ENCODE measurements around the gene VSIR.
A peak's percentile ranks its signal among the peaks of the same experiment; 100 is the strongest.

Gene VSIR

DNA sequence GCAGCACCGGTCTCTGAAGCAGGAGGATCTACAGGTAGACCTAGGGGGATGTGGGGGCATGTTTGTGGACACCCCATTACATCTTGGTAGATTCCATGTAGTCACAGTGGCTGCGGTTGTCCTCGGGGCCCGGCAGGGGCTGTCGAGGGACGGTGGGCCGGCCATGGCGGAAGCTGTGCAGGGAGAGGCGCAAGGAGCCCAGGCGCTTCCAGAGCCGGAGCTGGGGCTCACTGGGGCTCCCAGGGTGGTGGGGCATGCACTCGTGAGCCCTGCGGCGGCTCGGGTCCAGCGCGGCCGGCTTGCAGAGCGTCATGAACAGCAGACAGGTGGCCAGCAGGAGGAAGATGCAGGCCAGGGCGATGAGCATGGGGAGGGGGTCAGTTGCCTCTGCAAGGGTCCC lies 57.5 kb downstream of the VSIR start:
- Mint-ChIP-seq H3K36me3 (no peaks in the 10 kb centered on the region), H3K4me1 (peaks cover 46% of the 10 kb centered on the region), H3K4me3 (no peak overlapping the region), H3K9me3 (no peaks in the 10 kb centered on the region), H3K27ac (peak overlapping the region; percentile 62), H3K27me3 (no peaks in the 10 kb centered on the region)
- ATAC-seq = no peak

DNA sequence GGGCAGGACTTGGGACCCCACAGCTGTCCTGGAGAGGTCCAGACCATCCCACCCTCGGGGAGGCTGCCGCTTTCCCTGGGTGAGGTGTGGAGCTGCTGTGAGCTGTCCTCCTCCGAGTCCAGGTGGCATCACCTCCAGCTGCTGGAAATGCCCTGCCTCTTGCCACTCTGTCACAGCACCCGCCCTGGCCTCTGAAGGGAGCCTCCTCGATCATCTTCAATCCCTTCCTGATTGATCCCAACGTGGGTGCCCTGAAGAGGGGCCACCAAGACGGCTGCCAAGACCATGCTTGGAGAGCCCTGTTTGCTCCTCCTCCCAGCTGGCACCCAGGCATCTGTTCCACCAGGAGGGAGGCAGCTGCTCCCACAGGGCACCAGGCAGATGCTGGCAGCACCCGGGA lies 58.3 kb downstream of the VSIR start:
- no peaks in the 10 kb centered on the region for H3K27me3 Mint-ChIP-seq
- no peak for ATAC-seq
- no peaks in the 10 kb centered on the region for H3K9me3 Mint-ChIP-seq
- H3K4me3 Mint-ChIP-seq = no peak overlapping the region
- peak overlapping the region; percentile 62 for H3K27ac Mint-ChIP-seq
- no peaks in the 10 kb centered on the region for H3K36me3 Mint-ChIP-seq
- peaks cover 43% of the 10 kb centered on the region for H3K4me1 Mint-ChIP-seq

DNA sequence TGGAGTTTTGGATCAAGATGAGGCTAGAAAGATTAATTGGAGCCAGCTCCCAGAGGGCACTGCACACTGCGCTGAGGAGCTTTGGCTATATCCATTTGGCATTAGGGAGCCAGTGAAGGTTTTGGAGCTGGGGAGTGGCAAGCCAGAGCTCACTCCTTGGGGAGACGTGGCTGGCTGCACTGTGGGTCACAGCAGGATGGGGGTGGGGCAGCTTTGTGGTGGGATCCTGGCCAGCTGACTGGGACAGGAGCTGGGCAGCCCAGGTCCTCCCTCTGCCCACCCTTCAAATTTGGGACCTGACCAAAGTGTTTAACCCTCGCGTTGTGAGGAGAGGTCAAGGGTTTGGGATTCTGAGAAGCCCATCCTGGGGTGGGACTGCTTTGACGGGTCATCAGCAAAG lies 58.7 kb downstream of the VSIR start:
- Mint-ChIP-seq H3K27me3 (no peaks in the 10 kb centered on the region), H3K27ac (peak overlapping the region; percentile 79), H3K36me3 (no peaks in the 10 kb centered on the region), H3K9me3 (no peaks in the 10 kb centered on the region), H3K4me1 (peaks cover 47% of the 10 kb centered on the region), H3K4me3 (no peak overlapping the region)
- ATAC-seq = no peak

DNA sequence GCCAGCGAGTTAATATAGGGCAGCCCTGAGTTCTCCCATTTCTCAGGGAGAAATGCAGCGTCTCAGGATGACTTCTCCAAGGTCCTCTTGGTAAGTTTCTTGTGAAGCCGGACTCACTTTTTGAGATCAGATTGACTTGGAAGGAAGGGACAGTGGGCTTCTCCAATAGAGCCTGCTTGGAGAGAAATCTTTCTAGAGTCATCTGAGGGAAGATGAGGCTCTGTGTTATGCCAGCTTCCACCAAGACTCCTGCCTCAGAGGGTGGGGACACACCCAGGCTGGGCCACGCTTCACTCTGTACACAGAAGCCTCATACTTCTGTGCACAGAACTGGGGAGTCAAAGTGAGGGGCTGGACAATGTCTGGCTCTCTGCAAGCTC lies 59.3 kb downstream of the VSIR start:
- H3K4me1 Mint-ChIP-seq = peaks cover 53% of the 10 kb centered on the region
- ATAC-seq = no peak
- H3K27me3 Mint-ChIP-seq = no peaks in the 10 kb centered on the region
- H3K9me3 Mint-ChIP-seq = no peaks in the 10 kb centered on the region
- H3K36me3 Mint-ChIP-seq = no peaks in the 10 kb centered on the region
- H3K27ac Mint-ChIP-seq = peak overlapping the region; percentile 79
- H3K4me3 Mint-ChIP-seq = no peak overlapping the region

DNA sequence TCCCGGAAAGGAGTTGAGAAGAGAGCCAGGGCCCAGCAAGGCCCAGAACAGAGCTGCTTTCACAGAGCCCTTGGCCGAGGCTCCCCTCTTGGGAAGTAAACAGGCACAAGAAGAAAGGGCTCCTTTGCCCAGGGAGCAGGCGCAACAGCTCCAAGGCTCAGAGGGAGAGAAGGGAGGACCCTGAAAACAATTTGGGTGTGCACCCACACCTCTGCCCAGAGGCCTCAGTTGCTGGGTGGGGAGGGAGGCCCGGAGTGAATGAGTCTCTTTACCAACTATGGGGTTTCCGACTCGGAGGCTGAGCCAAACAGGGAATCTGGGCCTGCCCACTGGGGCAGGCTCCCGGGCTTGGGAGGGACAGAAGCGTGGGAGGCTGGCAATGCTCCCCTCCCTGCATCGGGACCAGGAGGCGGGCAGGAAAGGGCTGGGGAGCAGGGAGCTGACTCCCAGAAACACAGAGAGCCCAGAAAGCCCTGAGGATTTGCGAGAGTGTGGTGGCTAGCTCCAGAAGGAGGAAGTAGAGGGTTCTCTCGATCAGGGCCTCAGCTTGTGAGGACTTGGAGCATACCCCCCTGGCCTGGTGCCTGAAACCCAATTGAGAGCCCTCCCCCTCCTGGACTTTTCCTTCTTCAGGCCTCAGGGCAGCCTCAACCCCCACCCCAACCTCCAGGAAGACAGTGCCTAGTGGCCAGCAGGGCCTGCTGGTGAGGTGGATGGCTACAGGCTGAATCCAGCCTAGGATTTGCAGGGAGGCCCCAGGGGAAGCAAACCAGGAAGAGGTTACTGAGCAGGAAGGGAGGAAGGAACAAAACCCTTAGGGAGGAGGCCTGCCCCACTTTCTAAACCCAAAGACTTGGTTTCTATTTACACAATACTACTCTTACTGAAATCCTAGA lies 59.9 kb downstream of the VSIR start:
- no peaks in the 10 kb centered on the region for H3K9me3 Mint-ChIP-seq
- peaks cover 58% of the 10 kb centered on the region for H3K4me1 Mint-ChIP-seq
- H3K27ac Mint-ChIP-seq = peak overlapping the region; percentile 79
- no peaks in the 10 kb centered on the region for H3K36me3 Mint-ChIP-seq
- H3K27me3 Mint-ChIP-seq = no peaks in the 10 kb centered on the region
- no peak for ATAC-seq
- H3K4me3 Mint-ChIP-seq = no peak overlapping the region

DNA sequence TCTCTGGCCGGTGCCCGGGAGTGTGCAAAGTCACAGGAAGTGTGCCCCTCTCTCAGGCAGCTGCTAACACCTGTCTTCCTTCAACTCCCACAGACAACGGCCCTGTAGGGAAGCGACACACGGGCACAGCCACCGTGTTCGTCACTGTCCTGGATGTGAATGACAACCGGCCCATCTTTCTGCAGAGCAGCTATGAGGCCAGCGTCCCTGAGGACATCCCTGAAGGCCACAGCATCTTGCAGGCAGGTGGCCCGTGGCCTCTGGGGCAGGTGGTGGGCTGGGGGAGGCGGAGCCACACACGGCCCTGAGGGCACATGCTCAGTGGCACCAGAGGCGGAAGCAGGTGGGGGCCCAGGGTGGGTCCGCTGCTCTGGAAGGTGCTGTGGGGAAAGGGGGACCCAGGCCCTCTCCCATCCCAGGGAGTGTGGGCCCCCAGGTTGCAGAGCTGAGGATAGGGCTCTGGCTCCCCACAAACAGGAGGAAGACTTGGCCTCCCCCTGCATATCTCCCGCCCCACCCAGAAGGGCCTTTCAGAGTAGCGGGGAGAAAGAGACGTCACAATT lies 60.7 kb downstream of the VSIR start:
- Mint-ChIP-seq H3K4me1 (peaks cover 65% of the 10 kb centered on the region), H3K4me3 (no peak overlapping the region), H3K27ac (peak overlapping the region; percentile 79), H3K9me3 (no peaks in the 10 kb centered on the region), H3K27me3 (no peaks in the 10 kb centered on the region), H3K36me3 (no peaks in the 10 kb centered on the region)
- no peak for ATAC-seq

DNA sequence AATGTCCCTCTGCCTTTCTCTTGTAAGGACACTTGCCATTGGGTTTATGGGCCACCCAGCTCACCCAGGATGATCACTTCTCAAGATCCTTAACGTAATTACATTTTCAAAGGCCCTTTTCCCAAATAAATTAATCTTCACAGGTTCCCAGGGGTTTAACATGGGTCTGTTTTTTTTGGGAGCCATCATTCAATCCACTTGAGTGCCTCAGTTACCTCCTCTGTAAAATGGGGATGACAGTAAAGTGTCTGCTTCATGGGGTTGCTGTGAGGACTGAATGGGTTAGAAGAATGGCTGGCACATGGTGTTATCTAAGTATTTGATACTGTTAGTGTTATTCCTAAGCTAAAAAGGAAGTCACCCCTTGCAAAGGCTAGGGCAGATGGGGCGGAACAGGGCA lies 61.1 kb downstream of the VSIR start:
- Mint-ChIP-seq H3K36me3 (no peaks in the 10 kb centered on the region), H3K27ac (peak overlapping the region; percentile 79), H3K4me1 (peaks cover 68% of the 10 kb centered on the region), H3K9me3 (no peaks in the 10 kb centered on the region), H3K4me3 (no peak overlapping the region), H3K27me3 (no peaks in the 10 kb centered on the region)
- no peak for ATAC-seq

DNA sequence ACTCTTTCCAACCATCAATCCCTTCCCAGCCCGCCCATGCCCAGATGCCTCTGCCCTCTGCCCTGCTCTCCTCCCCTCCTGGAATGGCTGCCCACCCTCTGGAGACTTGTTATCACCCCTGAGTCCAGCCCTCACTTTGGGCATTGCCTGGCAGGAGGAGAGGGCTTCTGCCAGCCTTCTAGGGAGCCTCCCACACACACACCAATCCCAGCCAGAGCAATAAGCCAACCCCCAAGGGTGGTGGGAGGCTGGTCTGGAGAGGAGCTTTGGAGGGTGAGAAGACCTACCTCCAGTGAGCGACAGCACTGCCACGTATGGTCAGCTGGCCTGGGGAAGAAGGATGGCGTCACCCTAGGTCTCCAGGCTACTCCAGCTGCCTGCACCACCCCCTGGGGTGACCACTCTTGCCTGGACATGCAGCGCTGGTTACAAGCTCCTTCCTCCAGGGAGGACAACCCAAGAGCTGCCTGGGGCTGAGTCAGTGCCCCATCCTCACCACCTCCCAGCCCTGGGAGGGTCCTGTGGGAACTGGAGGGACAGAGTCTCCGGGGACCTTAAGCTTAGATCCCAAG lies 62.2 kb downstream of the VSIR start:
- H3K9me3 Mint-ChIP-seq = no peaks in the 10 kb centered on the region
- H3K36me3 Mint-ChIP-seq = no peaks in the 10 kb centered on the region
- peaks cover 68% of the 10 kb centered on the region for H3K4me1 Mint-ChIP-seq
- H3K4me3 Mint-ChIP-seq = no peak overlapping the region
- peak overlapping the region; percentile 79 for H3K27ac Mint-ChIP-seq
- H3K27me3 Mint-ChIP-seq = no peaks in the 10 kb centered on the region
- ATAC-seq = no peak

DNA sequence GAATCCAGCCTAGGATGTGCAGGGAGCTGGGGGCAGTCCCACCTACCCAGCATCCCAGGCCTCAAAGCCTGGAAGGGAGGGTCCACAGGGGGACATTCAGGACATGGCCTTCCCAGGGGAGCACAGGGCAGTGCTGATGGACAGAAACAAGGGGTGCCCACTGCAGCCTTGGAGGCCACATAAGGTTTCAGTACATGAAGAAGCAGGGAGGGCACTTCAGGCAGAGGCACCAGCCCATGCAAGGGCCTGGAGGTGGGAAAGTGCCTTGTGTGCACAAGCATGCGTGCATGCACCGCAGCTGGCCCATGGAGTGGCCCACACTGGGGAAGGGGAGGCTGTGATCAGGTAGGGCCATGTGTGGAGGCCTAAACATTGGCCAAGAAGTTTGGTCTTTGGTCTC lies 62.8 kb downstream of the VSIR start:
- Mint-ChIP-seq H3K4me1 (peaks cover 62% of the 10 kb centered on the region), H3K36me3 (no peaks in the 10 kb centered on the region)

DNA sequence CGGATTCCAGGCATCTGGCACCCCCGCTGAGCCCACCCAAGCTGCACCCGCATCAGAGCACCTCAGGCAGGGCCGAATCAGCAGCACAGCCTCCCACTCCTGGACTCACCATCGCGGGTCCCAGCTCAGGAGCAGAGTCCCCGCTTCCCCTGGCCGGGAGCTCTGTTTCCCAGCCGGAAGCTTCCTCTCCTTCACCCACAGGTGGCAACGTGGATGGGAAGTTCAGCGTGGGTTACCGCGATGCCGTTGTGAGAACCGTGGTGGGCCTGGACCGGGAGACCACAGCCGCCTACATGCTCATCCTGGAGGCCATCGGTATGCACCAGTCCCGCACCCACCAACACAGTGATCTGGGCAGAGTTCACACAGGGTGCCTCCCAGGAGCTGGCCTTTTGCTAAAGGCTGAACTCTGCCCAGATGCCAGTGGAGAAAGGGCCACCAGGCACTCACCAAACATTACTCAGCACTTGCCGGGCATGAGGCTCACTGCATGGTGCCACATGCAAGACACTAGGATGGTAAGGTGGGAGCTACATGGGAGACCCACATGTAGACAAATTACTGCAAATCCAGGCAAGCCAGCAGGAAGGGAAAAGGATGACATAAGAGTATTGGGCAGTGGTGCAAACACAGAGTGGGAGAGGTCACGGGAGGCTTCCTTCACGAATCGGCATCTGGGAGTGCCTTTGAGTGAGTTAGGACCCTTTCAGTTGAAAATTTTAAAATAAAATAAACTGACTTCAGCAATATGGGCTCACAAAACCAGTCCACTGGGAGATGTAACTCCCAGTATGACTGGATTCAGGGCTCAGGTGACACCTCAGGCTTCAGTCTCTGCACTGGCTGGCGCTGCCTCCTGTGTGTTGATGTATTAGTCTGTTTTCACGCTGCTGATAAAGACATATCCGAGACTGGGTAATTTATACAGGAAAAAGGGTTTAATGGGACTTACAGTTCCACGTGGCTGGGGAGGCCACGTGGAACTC lies 64.1 kb downstream of the VSIR start:
- no peaks in the 10 kb centered on the region for H3K36me3 Mint-ChIP-seq
- H3K27ac Mint-ChIP-seq = peak overlapping the region; percentile 29
- peaks cover 49% of the 10 kb centered on the region for H3K4me1 Mint-ChIP-seq

More for the DNA sequence above, 62.8 kb downstream of the VSIR start:
- no peaks in the 10 kb centered on the region for H3K9me3 Mint-ChIP-seq
- no peak overlapping the region for H3K27ac Mint-ChIP-seq
- no peak overlapping the region for H3K4me3 Mint-ChIP-seq
- no peaks in the 10 kb centered on the region for H3K27me3 Mint-ChIP-seq
- ATAC-seq = no peak

DNA sequence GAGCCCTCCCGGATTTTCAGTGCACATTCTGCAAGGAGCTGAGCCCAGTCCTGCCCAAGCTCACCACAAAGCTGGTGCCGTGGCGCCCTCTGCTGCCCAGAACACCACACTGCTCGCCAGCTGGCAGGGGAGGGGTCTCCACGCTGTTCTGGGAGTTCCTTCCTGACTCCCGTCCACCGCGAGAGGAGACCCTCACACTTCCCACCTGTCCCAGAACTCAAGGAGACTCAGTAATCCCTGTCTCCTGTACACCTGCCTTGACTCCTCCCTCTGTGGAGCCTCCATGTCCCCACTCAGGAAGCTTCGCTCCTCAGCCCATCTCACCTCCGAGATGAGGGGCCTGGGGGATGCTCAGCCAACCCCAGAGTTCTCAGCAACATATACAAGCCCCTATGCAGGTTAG lies 65.0 kb downstream of the VSIR start:
- peak overlapping the region; percentile 2 for H3K27ac Mint-ChIP-seq
- H3K27me3 Mint-ChIP-seq = no peaks in the 10 kb centered on the region

More for the DNA sequence above, 64.1 kb downstream of the VSIR start:
- H3K27me3 Mint-ChIP-seq = no peaks in the 10 kb centered on the region
- peak; percentile 61 for ATAC-seq
- no peaks in the 10 kb centered on the region for H3K9me3 Mint-ChIP-seq
- no peak overlapping the region for H3K4me3 Mint-ChIP-seq

DNA sequence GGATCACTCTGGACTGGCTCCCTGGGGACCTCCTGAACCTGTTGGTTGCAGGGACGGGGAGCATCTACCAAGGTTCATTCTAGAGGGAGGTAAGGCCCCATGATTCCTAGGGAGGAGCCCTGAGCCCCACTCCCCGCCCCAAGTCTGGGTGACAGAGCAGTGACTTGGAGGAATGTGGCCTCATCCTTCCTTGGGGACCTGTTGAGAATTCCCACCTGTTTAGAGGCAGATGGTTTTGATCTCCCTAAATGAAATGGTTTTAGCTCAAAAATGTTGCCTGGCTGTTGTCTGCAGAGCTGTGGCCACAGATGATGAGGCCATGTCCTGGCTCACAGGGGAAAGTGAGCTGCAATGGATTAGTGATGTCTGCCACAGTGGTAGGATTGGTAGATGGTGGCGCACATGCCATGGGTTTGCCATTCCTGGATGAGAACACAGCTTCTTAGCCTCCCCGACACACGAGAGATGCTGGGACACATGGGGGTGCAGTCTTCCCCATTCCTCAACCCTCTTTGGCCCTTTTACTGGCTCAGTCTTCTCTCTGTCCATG lies 66.0 kb downstream of the VSIR start:
- no peak overlapping the region for H3K4me3 Mint-ChIP-seq
- ATAC-seq = no peak
- peaks cover 30% of the 10 kb centered on the region for H3K4me1 Mint-ChIP-seq
- H3K36me3 Mint-ChIP-seq = no peaks in the 10 kb centered on the region
- H3K27me3 Mint-ChIP-seq = no peaks in the 10 kb centered on the region
- H3K27ac Mint-ChIP-seq = peak overlapping the region; percentile 2
- H3K9me3 Mint-ChIP-seq = no peaks in the 10 kb centered on the region

More for the DNA sequence above, 65.0 kb downstream of the VSIR start:
- Mint-ChIP-seq H3K36me3 (no peaks in the 10 kb centered on the region), H3K9me3 (no peaks in the 10 kb centered on the region), H3K4me1 (peaks cover 40% of the 10 kb centered on the region), H3K4me3 (no peak overlapping the region)
- no peak for ATAC-seq

DNA sequence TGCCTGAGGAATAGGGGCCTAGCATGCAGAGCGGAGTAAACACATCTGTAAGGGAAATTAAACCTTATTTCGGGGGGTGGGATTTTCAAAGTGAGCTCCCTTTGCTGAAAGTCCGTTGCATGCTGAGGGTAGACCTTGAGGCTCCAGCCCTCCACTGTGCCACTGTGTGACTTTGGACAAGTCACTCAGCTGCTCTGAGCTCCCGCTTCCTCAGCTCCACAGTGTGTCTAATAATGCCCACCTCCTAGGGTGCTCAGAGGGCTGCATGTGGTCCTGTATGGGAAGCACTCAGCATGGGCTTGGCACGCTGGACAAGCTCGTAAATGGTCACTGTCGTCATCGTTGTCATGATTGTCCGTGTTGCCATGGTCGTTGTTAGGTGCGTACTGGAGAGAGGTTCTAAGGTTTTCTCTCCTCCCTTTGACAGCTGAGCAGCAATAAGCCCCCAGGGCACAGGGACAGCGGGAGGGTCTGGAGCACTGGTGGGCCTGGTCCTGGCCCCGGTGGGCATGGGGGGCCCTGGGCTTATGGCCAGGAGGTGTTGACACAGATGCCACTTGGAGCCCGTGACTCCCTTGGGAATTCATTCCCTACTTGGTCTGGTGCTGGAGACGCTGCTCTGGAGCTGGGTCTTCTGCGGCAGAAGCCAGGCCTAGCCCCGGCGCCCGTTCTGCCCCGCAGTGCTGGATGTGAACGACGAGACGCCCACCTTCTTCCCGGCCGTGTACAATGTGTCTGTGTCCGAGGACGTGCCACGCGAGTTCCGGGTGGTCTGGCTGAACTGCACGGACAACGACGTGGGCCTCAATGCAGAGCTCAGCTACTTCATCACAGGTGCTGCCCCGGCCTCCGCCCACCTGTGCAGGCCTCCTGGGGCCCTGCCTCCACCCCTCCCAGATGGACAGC lies 66.9 kb downstream of the VSIR start:
- no peak overlapping the region for H3K27ac Mint-ChIP-seq
- H3K27me3 Mint-ChIP-seq = no peaks in the 10 kb centered on the region
- H3K9me3 Mint-ChIP-seq = no peaks in the 10 kb centered on the region
- no peak overlapping the region for H3K4me3 Mint-ChIP-seq
- no peaks in the 10 kb centered on the region for H3K36me3 Mint-ChIP-seq
- ATAC-seq = no peak
- H3K4me1 Mint-ChIP-seq = peaks cover 29% of the 10 kb centered on the region

DNA sequence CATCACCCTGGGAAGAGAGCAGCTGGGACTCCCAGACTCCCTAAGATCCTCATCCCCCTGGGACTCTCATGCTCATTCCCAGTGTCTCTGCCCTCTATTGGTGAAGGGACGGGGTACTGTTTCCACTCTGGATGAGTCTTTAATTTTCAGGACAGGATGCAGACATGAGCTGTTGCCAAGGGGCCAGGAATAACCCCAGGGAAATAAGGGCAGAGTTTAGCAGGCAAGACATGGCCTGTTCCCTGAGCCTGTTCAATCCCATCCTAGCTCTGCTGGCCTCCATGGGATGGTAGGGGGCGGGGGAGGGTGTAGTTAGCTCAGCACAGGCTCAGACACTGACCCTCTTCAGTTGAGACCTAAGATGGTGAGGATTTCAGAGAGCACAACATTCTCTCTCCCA lies 67.7 kb downstream of the VSIR start:
- H3K4me3 Mint-ChIP-seq = no peak overlapping the region
- ATAC-seq = no peak
- H3K27ac Mint-ChIP-seq = no peak overlapping the region
- H3K9me3 Mint-ChIP-seq = no peaks in the 10 kb centered on the region
- H3K4me1 Mint-ChIP-seq = peaks cover 29% of the 10 kb centered on the region
- H3K36me3 Mint-ChIP-seq = no peaks in the 10 kb centered on the region
- H3K27me3 Mint-ChIP-seq = no peaks in the 10 kb centered on the region

Data from stimulated activated memory B cell treated with anti-CD40 and anti-IgM and Interleukin-4, amounts not matched to agents 10 μg/mL and 1 μg/mL and 100 μg/mL, for 72 hours (primary cell).